H4 (cell line): ENCODE data around the gene PRSS8. TPM values are rescaled to one million over a fixed set of nuclear protein-coding genes. Genes with fewer than 3 reads are reported as not detected.
"Not testable (repeated sequence)": the region's sequence is repeated elsewhere in the genome, so short reads cannot be mapped to it uniquely, and the experiment has no call there.

ENCODE experiments used
- DNase-seq: peaks from one replicate; pipeline ENCODE4 v3.0.0-alpha.2; 2015; ENCODE audit warnings: low spot score
- total RNA-seq: library from RNA; depleted of rRNA; stranded (reverse); fragments of >200 nt; shearing (Covaris generic); gene quantifications from 2 replicates; pipeline ENCODE4 v1.2.3, GENCODE V29; 2014

Gene PRSS8
- total RNA-seq, 1 experiment from 2014 or later, result 0.04 TPM

GRCh38 chr16:31105677-31106213, 29.8 kb downstream of the PRSS8 start:
- DNase-seq, result peak; percentile 52

- not testable (repeated sequence) for DNase-seq
Observed at GRCh38 chr16:31100876-31101641, 34.5 kb downstream of the PRSS8 start.

- DNase-seq, result no peak
Observed at GRCh38 chr16:31099860-31100638, 35.5 kb downstream of the PRSS8 start.

- DNase-seq, result peak; percentile 98
Observed at GRCh38 chr16:31094424-31095120, 41.0 kb downstream of the PRSS8 start, which contains the start of gene VKORC1. TSS of gene VKORC1 (minus strand) at chr16:31094797. CDS start at chr16:31094729, 68 bp downstream.

- no peak for DNase-seq
Observed at GRCh38 chr16:31094088-31094423, 41.5 kb downstream of the PRSS8 start.

- peak; percentile 36 for DNase-seq
Observed at GRCh38 chr16:31093132-31093703, 42.3 kb downstream of the PRSS8 start.

GRCh38 chr16:31092330-31092729, 43.2 kb downstream of the PRSS8 start:
- no peak for DNase-seq

- no peak for DNase-seq
Observed at GRCh38 chr16:31090540-31090939, 45.0 kb downstream of the PRSS8 start.

- no peak for DNase-seq
Observed at GRCh38 chr16:31089199-31089598, 46.3 kb downstream of the PRSS8 start.

- no peak for DNase-seq
Observed at GRCh38 chr16:31088459-31089183, 46.9 kb downstream of the PRSS8 start, which contains the start of gene PRSS53. TSS of gene PRSS53 (minus strand) at chr16:31088943. CDS start at chr16:31088809, 134 bp downstream.

GRCh38 chr16:31087971-31088370, 47.6 kb downstream of the PRSS8 start:
- DNase-seq, result no peak

- DNase-seq, result no peak
Observed at GRCh38 chr16:31087481-31087880, 48.0 kb downstream of the PRSS8 start.

- no peak for DNase-seq
Observed at GRCh38 chr16:31086629-31086906, 49.0 kb downstream of the PRSS8 start.

- no peak for DNase-seq
Observed at GRCh38 chr16:31085873-31086628, 49.5 kb downstream of the PRSS8 start.

- no peak for DNase-seq
Observed at GRCh38 chr16:31085411-31085810, 50.1 kb downstream of the PRSS8 start.

- DNase-seq, result no peak
Observed at GRCh38 chr16:31084584-31085302, 50.8 kb downstream of the PRSS8 start.

- DNase-seq, result no peak
Observed at GRCh38 chr16:31083981-31084380, 51.5 kb downstream of the PRSS8 start.

- DNase-seq, result no peak
Observed at GRCh38 chr16:31083556-31083955, 52.0 kb downstream of the PRSS8 start.

- DNase-seq, result no peak
Observed at GRCh38 chr16:31083081-31083480, 52.4 kb downstream of the PRSS8 start.
